H1 (cell line): ENCODE data around the gene DOC2A. TPM values are rescaled to one million over a fixed set of nuclear protein-coding genes. Genes with fewer than 3 reads are reported as not detected.

Source experiments
- BCL11A ChIP-seq, 2 experiments: IDR thresholded peaks; one replicate each; pipeline ENCODE4 v1.6.1; 2011; ENCODE audit warnings: low read depth in 2 of 2, low read length in 2 of 2, mild to moderate bottlenecking in 2 of 2
- BRCA1 ChIP-seq: IDR thresholded peaks from 2 replicates; pipeline ENCODE4 v1.6.1; 2012; ENCODE audit warnings: low read depth, low read length, improper control_type of control experiment
- CBX5 ChIP-seq: fragments of 300-800, 300-1000 bp; sonication (generic); IDR thresholded peaks from 2 replicates; pipeline ENCODE4 v1.7.1; 2016; ENCODE audit warnings: antibody characterized with exemption, low read length, low read depth
- CEBPB ChIP-seq: IDR thresholded peaks from 2 replicates; pipeline ENCODE4 v1.6.1; 2012; ENCODE audit warnings: low read depth, low read length
- CTCF ChIP-seq, 3 experiments: IDR thresholded peaks; 1 replicate in 2 of 3; 2 replicates in 1 of 3; pipeline versions ENCODE4 v1.5.1 to v1.6.1; 2011; ENCODE audit warnings: low read length in 3 of 3, mild to moderate bottlenecking in 3 of 3, inconsistent platforms in 2 of 3, low read depth in 1 of 3, moderate library complexity in 1 of 3; ENCODE audit not compliant: insufficient read depth in 1 of 3; ENCODE audit errors: control extremely low read depth in 1 of 3
- EP300 ChIP-seq, 2 experiments: IDR thresholded peaks; 1 replicate in 1 of 2; 2 replicates in 1 of 2; pipeline ENCODE4 v1.6.1; 2011 to 2012; ENCODE audit warnings: low read depth in 2 of 2, low read length in 2 of 2, mild to moderate bottlenecking in 2 of 2, borderline replicate concordance in 1 of 2, inconsistent platforms in 1 of 2, moderate library complexity in 1 of 2
- EZH2 ChIP-seq: fragments of 200-600 bp; sonication (generic); IDR thresholded peaks from 2 replicates; pipeline ENCODE4 v1.7.1; 2012; ENCODE audit warnings: low read depth, mild to moderate bottlenecking, moderate library complexity, low read length, inconsistent platforms; ENCODE audit not compliant: severe bottlenecking
- HDAC2 ChIP-seq, 2 experiments: fragments of 300-600 bp in 1 of 2; sonication (generic) in 1 of 2; IDR thresholded peaks; 2 replicates each; pipeline ENCODE4 v1.6.1; 2011 to 2012; ENCODE audit warnings: low read depth in 2 of 2, low read length in 2 of 2, mild to moderate bottlenecking in 2 of 2, moderate library complexity in 2 of 2, borderline replicate concordance in 1 of 2, inconsistent platforms in 1 of 2
- NRF1 ChIP-seq: IDR thresholded peaks from 2 replicates; pipeline ENCODE4 v1.6.1; 2011; ENCODE audit warnings: mild to moderate bottlenecking, low read depth, low read length, improper control_type of control experiment
- POLR2AphosphoS5 ChIP-seq: IDR thresholded peaks from 2 replicates; pipeline ENCODE4 v1.6.1; 2011; ENCODE audit warnings: low read depth, low read length
- POU5F1 ChIP-seq: IDR thresholded peaks from 2 replicates; pipeline ENCODE4 v1.6.1; 2011; ENCODE audit warnings: low read depth, mild to moderate bottlenecking, low read length, moderate library complexity
- RAD21 ChIP-seq, 2 experiments: IDR thresholded peaks in 1 of 2; conservative IDR thresholded peaks in 1 of 2; 2 replicates each; pipeline ENCODE4 v1.6.1; 2011; ENCODE audit warnings: low read depth in 2 of 2, low read length in 2 of 2, improper control_type of control experiment in 1 of 2, inconsistent platforms in 1 of 2, mild to moderate bottlenecking in 1 of 2, moderate library complexity in 1 of 2
- SAP30 ChIP-seq: fragments of 300-600 bp; sonication (generic); IDR thresholded peaks from 2 replicates; pipeline ENCODE4 v1.7.1; 2012; ENCODE audit warnings: low read length, moderate library complexity, mild to moderate bottlenecking, inconsistent platforms; ENCODE audit not compliant: insufficient read depth, insufficient replicate concordance
- SIN3A ChIP-seq, 2 experiments: IDR thresholded peaks in 1 of 2; conservative IDR thresholded peaks in 1 of 2; 2 replicates each; pipeline ENCODE4 v1.6.1; 2011 to 2012; ENCODE audit warnings: low read length in 2 of 2, improper control_type of control experiment in 1 of 2, low read depth in 1 of 2, mild to moderate bottlenecking in 1 of 2
- SRF ChIP-seq: IDR thresholded peaks from 2 replicates; pipeline ENCODE4 v1.6.1; 2011; ENCODE audit warnings: mild to moderate bottlenecking, low read depth, low read length, moderate library complexity
- TAF1 ChIP-seq: IDR thresholded peaks from 2 replicates; pipeline ENCODE4 v1.6.1; 2011; ENCODE audit warnings: mild to moderate bottlenecking, low read depth, low read length
- TCF12 ChIP-seq: IDR thresholded peaks from 2 replicates; pipeline ENCODE4 v1.6.1; 2011; ENCODE audit warnings: low read depth, mild to moderate bottlenecking, low read length
- YY1 ChIP-seq: IDR thresholded peaks from 2 replicates; pipeline ENCODE4 v1.6.1; 2011; ENCODE audit warnings: low read depth, mild to moderate bottlenecking, low read length
- polyA plus RNA-seq, 7 experiments: library from polyadenylated mRNA; depleted of rRNA in 3 of 7; stranded (reverse) in 5 of 7; unstranded in 2 of 7; fragments of >200 nt in 5 of 7; fragments of 200-250 nt in 2 of 7; gene quantifications; 1 replicate in 5 of 7; 2 replicates in 1 of 7; 4 replicates in 1 of 7; pipeline versions ENCODE4 v1.2.1 to v1.2.3, GENCODE V29; 2011 to 2013; ENCODE audit warnings: missing spikeins in 2 of 7, mixed read lengths in 2 of 7
- total RNA-seq: library from RNA; stranded (reverse); fragmentation: NEBNext Ultra II Directional; extraction: Animal tissue kit (Norgen Biotek cat#: 25700); gene quantifications from 2 replicates; pipeline ENCODE4 v1.2.1, GENCODE V29; 2021
- TF ChIP-seq, protein P1 (sequence below): IDR thresholded peaks from 2 replicates; pipeline ENCODE4 v1.6.1; 2012; ENCODE audit warnings: inconsistent platforms

DOC2A gene
- total and polyA plus RNA-seq, 2 of the 8 experiments (the other 6 are each of a cell fraction or from before 2014, with no cell fraction given), result 13.9 to 20.7 TPM

DNA sequence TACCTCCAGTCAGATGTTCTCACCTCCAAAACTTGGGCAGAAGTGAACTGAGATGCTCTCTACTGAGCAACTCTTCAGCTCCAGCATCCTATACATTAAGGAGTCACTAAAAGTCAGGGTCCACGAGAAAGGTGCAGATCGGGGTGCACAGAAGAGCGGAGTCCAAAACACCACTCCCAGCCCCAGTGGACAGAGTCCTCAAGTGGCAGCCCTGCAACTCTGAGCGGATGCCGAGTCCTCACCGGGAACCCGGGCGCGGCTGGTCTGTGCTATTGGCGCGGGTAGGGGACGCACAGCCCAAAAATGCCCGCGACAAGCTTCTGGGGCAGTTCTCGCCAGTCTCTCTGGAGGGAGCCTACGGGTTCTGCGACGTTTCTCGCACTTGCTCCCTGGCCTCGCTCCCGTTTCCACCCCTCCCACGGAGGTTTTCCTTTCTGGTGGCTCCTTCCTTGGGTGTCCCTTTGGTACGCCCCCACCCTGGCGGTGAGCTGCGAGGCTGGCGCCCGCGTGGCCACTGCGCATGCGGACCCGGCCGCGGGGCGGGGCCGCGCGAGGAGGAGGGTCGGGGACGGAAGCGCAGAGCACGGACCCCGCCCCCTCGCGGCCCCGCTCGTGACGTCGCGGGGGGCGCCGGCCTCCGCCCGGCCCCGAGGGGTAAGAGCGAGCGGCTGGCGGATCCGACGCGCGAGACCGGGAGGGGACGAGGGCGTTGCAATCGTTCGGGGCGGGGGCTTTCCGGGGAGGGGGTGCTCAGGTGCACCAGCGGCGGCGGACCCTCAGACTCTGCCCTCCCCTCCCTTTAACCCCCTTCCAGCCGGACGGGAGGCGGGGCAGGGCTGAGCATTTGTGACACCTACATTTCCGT is 49.1 kb downstream of the DOC2A start, which contains the start of gene TMEM219 (continued):
- TF ChIP-seq, protein P1, sequence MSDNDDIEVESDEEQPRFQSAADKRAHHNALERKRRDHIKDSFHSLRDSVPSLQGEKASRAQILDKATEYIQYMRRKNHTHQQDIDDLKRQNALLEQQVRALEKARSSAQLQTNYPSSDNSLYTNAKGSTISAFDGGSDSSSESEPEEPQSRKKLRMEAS, result peak; percentile 62; the same call in 1 of the 2 replicates
- TF ChIP-seq CEBPB, result no peak
- TF ChIP-seq EP300 (IDR thresholded peaks at IDR 0.05; ENCODE audit: borderline replicate concordance in 1 of 2, low read depth in 2 of 2, low read length in 2 of 2), result peak in 1 of 2 experiments; percentile 83; a peak in 1 of 3 replicates
- 0 out of 2 replicates have a peak, but pooled peaks have one; percentile 22 for TF ChIP-seq POLR2AphosphoS5
- TF ChIP-seq SIN3A (conservative IDR thresholded peaks at IDR 0.05 in 1 of 2, IDR thresholded peaks at IDR 0.05 in 1 of 2; ENCODE audit: low read depth in 1 of 2, low read length in 2 of 2), result peak in 1 of 2 experiments; percentile 33; a peak in 1 of 4 replicates
- TF ChIP-seq YY1, result no peak
- TF ChIP-seq CTCF (IDR thresholded peaks at IDR 0.05; ENCODE audit: control extremely low read depth in 1 of 3, insufficient read depth in 1 of 3, low read depth in 1 of 3, low read length in 3 of 3), result no peak
- TF ChIP-seq TAF1, result peak; percentile 85
- TF ChIP-seq BCL11A (IDR thresholded peaks at IDR 0.05; ENCODE audit: low read depth in 2 of 2, low read length in 2 of 2), result no peak
- TF ChIP-seq SRF, result no peak
- TF ChIP-seq EZH2, result no peak
- TF ChIP-seq SAP30, result no peak
- TF ChIP-seq NRF1, result peak; percentile 83
- no peak for TF ChIP-seq BRCA1
- TF ChIP-seq CBX5, result no peak
- no peak for TF ChIP-seq TCF12
- TF ChIP-seq HDAC2 (IDR thresholded peaks at IDR 0.05; ENCODE audit: borderline replicate concordance in 1 of 2, low read depth in 2 of 2, low read length in 2 of 2), result 0 out of 4 replicates have a peak, but pooled peaks of 1 of the 2 experiments have one; percentile 25
- no peak for TF ChIP-seq POU5F1
- peak in 1 of 2 experiments; percentile 0; a peak in 1 of 4 replicates for TF ChIP-seq RAD21 (IDR thresholded peaks at IDR 0.05 in 1 of 2, conservative IDR thresholded peaks at IDR 0.05 in 1 of 2; ENCODE audit: low read depth in 2 of 2, low read length in 2 of 2)
